Inflammatory macrophage treated with lipopolysaccharide for 4 hours (primary cell): ENCODE data around the gene SVIP.

Experiments used
- DNase-seq: peaks from one replicate; pipeline ENCODE4 v3.0.0-alpha.2; 2020

Gene SVIP, protein sequence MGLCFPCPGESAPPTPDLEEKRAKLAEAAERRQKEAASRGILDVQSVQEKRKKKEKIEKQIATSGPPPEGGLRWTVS

GRCh38 chr11:22829231-22830081, at the start of gene SVIP:
Gene SVIP, minus strand, starts transcription at chr11:22829801. Its CDS starts 53 bp downstream, at chr11:22829748.
- peak; percentile 82 for DNase-seq

DNA sequence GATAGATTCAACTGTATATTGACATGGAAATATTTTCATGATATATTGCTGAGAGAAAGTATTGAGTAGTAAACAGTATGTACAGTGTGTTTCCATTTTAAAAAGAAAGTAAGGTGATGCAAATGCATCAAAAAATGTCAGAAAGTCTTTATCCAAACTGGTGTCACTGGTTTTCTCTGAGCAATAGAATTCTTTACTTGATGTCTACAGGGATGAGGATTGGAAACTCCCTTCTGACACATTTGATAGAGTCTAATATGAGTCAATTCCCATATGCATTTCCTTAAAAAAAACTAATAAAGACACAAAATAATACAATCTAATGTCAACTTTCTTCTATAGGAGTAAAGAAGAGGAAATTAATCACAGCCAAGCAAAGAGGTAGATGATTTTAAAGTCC, 49.0 kb upstream of the SVIP start:
- no peak for DNase-seq

DNA sequence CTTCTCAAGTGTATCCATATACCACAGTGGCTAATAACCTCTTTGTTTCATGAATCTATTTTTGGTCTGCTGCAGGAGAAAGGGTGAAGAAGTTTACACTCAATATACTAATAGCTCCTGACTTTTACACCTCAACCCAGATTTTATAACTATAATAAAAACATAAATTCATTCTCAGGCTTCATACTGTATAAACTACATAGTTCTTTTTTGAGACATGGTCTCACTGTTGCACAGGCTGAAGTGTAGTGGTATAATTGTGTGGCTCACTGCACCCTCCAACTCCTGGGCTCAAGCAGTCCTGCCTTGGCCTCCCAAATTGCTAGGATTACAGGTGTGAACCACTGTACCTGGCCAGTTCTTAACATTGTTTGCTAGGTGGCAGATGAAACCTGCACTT, 48.4 kb upstream of the SVIP start:
- no peak for DNase-seq

GRCh38 chr11:22875869-22876473, 46.4 kb upstream of the SVIP start:
- DNase-seq = peak; percentile 78

DNA sequence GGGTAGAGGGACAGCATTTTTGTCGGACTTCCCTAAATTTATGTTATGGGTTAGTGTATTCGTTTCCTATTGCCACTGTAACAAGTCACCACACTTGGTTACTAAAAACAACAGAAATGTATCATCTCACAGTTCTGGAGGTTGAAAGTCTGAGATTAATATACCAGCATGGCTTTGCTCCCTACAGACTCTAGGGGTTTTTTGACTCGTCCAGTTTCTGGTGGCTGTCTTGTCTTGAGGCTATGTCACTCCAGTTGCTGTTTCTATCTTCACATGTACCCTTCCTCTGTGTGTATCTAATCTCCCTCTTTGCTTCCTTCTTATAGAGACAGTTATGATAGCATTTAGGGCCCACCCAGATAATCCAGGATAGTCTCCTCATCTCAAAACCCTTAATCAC, 39.7 kb upstream of the SVIP start:
- no peak for DNase-seq

DNA sequence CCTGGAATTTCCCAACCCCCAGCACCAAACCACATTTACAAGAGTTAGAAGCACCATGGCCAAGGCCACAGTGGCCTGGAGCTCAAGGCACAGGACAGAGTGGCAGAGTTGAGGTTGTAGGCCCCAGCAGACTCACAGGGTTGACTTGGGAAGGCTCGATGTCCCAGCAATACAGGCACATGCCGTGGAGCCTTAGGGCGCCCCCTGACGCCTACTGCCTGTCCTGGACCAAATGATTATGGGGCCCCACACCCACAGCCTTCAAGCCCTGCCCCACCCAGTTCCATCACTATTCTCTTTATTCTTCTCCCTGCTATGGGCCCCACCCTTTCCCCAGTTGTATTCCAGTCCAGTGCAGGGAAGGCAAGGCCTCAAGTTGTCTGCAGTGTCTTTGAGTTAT, 30.6 kb upstream of the SVIP start, which contains the start of gene CCDC179:
TSS of gene CCDC179 (minus strand) at position 234 of the 400 bp plus-strand sequence. CDS start at position 181, 53 bp downstream.
- DNase-seq = no peak

DNA sequence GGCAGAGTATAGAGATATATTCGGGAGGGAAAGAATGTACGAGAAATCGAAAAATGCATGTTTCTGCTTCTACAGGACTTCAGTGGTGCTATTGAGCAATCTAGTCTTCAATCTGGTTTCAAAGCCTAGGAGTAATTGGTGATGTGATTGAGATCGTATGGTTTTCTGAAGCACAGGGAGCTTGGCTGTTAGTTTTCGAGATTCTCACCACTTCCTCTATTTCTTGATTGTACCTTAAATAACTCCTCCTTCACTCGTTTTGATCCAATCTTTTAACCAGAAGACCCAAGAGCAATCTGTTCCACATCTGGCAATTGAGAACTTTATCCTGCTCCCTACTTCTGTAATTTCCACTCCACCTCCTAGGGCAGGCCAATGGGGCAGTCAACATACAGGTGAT, 30.2 kb upstream of the SVIP start:
- no peak for DNase-seq

- DNase-seq = no peak
Measured at GRCh38 chr11:22851477-22851876, 21.9 kb upstream of the SVIP start.

- no peak for DNase-seq
Measured at GRCh38 chr11:22846726-22847125, 17.1 kb upstream of the SVIP start.

DNA sequence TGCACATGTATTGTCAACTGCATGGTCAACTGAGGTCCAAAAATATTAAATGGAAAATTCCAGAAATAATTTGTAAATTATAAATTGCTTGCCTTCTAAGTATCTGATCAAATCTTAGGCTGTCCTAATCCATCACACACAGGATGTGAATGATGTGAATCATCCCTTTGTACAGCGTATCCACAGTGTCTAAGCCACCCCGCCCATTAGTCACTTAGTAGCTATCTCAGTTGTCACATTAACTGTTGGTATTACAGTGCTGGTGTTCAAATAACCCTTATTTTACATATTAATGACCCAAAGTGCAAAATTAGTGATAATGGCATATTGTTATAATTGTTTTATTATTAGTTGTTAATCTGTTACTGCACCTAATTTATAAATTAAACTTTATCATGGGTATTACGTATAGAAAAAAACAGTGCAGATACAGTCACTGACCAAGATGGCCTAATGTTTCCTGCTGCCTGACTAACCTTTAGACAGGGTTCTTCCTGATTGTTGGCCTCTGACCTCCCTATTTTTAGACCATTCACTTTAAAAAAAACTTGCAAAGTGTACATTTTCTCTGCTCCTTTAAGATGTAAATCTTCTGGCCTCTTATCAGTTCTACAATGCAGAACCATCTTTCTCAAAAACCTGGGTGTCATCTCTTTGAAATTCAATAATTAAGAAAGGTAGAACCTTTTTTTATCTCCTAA, 2.9 kb upstream of the SVIP start:
- DNase-seq = peak; percentile 10

- no peak for DNase-seq
Measured at GRCh38 chr11:22830082-22830414, 447 bp upstream of the SVIP start.

DNA sequence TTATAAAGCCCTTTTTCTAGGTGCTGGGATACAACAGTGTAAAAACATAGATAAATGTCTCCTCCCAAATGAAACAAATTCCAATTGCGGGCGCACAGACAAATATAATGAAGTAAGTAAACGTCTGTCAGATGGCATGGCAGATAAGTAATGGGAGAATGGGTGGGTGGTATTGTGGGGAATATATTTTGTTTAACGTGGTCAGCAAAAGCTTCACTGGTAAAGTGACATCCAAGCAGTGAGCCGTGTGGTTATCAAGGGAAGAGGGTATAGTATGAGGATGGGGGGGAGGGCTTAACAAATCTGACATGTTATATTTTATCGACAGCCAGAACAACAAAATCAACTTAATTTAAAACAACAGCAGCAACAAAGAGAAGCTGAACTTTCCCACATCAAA, 1.2 kb downstream of the SVIP start:
- DNase-seq = no peak

DNA sequence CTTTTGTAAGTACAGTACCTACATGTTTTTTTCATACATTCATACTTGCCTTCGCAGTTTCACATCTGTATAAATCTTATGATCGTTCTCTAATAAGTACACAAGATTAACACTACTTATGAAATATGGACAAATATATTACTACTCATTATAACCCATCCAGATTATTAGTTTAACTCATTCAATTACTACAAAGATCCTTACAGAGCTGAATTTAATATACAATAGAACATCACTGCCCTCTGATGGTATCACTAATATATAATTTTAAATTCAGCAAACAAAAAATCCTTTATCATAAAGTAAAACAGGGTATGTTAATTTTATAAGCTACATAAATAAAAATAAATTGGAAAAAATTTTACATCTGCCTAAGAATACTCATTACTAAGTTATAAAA, 7.4 kb downstream of the SVIP start:
- no peak for DNase-seq

DNA sequence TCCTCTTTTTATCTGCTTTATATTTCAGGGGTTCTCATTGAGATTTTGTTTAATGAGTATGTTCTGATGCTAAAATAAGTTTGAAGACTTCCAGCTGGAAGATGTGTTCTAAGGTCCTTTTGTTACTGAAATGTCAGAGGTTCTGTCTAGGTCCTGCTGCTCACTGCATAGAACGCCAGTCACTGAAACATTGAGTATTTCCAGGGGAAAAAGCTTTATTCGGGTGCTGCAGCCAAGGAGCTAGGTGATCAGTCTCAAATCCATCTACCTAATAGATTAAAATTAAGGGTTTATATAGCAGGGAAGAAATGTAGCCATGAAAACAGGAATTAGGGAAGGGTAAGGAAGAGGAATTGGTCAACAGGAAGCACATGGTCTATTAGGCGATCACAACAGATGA, 19.7 kb downstream of the SVIP start:
- no peak for DNase-seq

DNA sequence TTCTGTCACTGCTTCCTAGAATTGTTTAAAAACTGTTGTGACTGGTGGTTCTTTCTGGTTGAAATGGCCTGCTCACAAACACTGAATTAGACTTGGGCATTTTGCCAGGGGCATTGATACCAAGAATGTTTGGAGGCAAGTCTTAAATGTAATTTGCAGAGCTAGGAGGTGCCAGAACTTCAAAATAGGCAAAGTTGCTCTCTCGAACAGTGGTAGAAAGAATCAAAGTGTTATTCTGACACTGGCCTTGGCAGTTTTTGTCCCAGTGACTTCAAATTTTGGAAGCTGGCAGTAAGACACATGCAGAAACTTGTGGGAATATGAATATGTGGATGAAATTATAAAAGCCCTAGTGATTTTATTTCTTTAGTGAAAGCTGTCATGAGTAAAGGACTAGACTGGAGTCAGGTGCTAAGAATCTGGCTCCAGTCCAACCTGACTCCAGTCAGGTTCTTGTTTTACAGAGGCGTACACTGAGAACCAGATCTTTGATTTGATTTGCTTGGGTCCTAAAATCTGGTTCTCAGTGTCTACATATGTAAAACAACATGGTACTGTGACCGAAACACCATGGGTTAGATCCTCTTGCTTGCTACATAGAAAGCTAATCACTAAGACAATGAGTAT, 20.9 kb downstream of the SVIP start:
- DNase-seq = no peak

GRCh38 chr11:22807855-22808570, 21.6 kb downstream of the SVIP start:
- no peak for DNase-seq

DNA sequence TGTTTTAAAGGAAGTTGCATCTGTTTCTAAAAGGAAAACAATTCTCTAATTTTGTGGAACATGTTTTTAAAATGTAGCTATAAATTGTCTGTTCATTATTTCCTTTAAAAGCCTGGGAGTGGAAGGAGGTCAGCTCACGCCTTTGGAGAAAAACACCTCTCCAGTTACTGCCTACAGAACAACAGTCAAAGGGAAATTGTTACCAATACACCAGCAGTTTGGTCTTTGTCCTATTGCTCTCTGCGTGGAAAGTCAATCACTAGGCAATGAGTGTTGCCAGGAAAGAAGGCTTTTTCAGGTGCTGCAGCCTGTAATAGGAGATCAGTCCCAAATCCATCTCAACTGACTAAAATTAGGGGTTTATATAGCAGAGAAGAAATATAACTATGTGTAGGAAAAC, 22.2 kb downstream of the SVIP start:
- no peak for DNase-seq

DNA sequence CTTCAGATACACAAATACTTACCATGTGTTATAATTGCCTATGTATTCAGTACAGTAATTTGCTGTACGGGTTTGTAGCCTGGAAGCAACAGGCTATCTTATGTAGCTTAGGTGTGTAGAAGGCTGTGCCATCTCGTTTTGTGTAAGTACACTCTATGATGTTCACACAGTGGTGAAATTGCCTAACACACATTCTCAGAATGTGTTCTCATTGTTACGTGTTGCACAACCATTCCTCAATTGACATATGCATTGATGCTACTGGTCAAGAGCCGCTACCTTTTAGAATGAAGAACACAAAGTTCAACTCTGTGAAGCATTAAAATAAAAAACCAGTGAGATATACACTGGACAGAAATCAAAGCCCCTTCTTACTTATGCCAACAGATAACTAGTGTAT, 26.7 kb downstream of the SVIP start:
- no peak for DNase-seq

DNA sequence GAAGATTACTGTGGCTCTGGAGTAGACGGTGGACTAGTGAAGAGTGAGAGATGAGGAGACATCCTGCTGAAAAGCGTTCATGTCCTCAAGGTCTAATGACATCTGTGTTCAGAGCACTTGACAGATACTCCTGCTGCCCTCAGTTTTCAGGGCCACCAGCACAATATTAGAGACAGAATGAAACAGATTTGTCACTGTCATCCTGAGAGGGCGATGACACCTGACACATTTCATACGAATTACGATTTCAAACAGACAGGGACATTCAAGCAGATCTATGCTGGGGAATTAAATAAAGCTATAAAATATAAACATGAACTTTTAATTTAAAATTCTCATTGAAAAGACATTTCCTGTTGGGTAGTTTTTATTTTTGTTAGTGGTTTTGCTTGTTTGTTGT, 29.1 kb downstream of the SVIP start:
- DNase-seq = no peak

DNA sequence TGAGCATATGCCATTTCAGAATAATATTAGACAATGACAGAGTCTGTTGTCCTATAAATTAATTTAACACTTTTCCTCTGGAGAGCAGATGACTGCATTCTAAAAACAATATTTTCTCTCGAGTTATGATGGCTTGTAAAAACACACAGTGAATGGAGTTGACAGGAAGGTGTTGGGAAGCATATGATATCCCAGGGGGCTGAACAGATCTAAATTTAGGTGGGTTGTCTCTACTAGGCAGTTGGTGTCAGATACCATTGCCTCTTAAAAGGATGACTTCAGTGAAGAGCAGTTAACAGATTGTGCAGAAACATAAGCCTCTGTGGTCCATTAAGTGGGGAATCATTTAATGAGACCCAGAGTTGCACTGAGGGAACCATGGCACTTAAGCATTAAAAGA, 30.7 kb downstream of the SVIP start:
- DNase-seq = no peak

DNA sequence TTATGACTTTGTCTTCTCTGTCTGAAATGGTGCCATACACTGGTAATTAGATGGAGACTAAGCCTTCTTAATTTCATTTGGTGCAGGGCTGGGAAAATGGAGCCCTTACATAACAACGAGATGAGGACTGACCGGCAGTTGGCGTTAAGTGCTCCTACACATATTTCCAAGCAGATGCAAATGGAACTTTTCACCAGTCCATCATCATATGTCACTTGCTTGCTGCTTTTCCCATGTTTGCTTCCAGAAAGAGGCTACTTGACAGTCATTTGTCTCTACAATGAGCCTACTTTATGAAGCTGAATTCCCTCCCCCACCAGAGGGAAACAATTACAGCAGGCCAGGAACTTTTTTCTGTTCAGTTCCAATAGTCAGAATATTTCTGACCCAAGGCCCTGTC, 32.6 kb downstream of the SVIP start:
- no peak for DNase-seq

GRCh38 chr11:22795914-22796313, 33.7 kb downstream of the SVIP start:
- no peak for DNase-seq

DNA sequence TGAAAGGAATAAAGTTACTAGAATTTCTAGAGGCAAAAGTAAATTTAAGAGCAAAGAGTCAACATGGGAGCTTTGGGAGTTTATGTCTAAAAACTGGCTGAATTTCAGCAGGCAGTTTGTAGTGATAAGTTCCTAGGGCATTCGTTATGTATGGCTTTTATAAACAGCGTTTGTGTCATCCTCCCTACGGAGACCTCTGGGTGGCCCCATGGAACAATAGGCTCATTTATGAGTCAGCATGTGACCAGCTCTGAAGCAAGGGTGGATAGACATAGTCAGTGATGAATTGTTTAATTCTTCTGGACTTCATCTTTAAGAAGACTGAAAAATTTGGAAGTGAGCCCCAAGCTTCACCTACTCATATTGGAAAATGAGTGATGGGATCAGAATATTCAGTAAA, 37.1 kb downstream of the SVIP start:
- DNase-seq = peak; percentile 2
